CD4-positive, alpha-beta T cell treated with Interleukin-2 at 100 ng/mL for 4 hours (primary cell): ENCODE measurements around the gene INPP5A.

Source experiments
- DNase-seq: peaks from one replicate; pipeline ENCODE4 v3.0.0-alpha.2; 2020; ENCODE audit warnings: low spot score

The INPP5A gene

DNA sequence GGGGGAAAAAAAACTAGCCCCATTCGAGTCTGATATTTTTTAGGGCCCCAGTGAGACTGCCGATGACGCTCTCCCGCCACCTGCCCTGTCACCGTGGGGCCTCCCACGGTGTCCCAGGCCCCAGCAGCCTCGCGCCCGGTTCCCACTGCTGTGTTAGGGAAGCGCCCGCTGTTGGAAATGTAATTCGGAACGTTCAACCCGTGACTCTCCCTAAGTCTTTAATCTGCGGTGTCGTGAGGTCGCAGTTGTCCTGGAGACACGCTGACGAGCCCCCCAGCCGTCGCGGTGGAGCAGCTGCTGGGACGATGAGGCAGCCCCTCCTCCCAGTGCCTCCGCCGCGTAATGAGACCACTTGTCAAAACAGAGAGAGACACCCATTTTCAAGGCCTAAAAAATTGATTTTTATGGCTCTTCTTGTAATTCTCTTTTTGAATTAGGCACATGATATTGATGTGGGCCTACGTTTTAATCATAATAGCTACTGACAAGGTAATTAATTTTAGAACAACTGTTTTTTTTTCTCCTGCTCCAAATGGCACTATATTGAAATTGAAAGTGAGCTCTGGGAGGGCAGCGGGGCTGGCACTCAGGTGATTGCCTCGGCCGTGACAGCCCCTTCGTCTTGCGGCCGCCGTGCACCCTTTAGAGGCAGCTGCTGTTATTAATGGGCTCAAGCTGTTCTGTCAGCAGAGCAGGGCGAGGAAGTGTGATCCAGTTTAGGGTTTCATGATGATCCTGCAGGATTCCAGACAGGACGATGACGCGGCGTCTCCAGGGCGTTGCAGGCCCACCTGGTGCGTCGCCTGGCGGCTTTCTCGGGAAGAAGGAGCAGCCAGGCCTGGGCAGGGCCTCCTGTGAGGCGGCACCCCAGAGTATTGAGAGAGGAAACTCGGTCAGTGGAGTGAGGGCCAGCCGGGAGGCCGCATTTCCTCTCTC, 185.1 kb downstream of the INPP5A start:
- no peak for DNase-seq

DNA sequence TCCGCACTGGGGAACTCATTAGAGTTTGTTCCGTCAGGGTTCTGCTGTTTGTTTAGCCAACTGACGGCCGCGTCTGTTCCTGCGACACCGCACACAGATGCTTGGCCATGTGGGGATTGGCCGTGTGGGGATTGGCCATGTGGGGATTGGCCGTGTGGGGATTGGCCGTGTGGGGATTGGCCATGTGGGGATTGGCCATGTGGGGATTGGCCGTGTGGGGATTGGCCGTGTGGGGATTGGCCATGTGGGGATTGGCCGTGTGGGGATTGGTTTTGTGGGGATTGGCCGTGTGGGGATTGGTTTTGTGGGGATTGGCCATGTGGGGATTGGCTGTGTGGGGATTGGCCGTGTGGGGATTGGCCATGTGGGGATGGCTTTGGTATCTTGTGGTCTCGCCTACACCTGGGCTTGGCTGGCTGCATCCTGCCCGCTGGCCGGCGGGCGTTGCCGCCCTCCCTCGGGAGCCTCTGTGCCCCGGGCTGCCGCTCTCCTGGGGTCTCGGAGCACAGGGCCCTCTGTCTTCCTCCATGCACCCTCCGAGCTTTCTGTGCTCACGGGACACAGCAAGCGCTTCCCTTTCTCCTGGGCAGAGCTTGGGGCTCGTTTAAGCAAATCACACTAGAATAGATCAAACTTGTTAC, 185.9 kb downstream of the INPP5A start:
- DNase-seq = no peak

DNA sequence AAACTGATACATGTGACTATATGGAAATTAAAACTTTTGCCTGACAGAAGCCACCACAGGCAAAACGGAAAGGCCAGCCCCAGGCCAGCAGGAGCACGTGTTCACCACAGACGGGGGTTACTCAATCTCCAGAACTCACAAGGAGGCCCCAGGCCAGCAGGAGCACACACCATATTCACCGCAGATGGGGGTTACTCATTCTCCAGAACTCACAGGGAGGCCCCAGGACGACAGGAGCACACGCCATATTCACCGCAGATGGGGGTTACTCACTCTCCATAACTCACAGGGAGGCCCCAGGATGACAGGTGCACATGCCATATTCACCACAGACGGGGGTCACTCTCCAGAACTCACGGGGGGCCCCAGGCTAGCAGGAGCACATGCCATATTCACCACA, 186.9 kb downstream of the INPP5A start:
- no peak for DNase-seq

DNA sequence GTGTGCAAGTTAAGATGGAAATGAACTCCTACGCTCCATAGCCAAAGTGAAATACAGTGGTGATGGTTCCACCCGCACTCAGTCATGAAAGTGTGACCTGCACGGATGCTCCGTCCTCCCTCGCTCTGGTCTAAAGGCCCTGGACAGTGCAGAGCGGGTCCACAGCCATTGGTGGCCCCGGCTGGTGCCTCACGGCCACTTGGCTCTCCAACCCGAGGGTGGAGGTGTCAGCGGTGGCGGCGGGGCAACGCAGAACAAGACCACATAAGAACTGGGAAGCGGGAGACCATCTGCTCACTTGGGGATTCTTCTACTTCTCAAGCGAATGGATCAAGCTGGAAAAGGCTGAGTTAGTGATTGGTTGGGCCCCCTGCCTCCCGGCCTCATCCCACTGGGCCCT, 187.6 kb downstream of the INPP5A start:
- no peak for DNase-seq

DNA sequence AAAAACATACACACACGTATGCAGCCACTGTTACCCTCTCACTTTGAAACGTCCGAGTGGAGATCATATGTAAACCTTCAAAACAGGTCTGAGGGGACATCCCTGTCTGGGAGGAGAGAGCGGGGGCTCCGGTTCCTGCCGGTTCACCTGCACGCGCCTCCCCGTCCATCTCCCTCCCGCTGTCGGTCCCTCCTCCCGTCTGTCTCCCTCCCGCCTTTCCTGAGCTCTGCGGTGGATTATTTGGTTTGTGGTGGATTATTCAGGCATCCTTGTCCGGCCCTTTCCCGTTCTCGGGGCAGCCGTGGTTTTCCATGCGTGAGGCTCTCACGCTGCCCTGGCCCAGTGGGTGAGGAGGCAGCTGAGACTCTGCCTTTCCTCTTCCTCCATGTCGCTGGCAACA, 188.6 kb downstream of the INPP5A start:
- no peak for DNase-seq

DNA sequence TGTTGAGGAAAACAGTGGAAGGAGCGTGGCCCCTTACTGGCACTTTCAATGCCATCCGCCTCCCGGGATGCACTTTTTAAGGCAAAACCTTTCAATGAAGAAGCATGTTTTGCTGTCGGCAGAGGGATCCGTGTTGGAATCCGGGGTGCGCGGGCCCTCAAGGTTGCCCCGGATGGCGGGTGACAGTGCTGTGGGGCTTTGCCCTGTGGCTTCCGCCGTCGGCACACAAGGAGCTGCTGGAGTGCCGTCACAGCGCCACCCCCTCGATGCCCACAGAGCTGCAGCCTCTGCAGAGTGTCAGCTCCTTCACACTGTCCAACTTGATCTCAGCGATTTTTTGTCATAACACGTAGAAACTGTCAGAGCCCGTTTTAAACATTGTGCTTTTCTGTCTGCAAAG, 189.4 kb downstream of the INPP5A start:
- DNase-seq = no peak

DNA sequence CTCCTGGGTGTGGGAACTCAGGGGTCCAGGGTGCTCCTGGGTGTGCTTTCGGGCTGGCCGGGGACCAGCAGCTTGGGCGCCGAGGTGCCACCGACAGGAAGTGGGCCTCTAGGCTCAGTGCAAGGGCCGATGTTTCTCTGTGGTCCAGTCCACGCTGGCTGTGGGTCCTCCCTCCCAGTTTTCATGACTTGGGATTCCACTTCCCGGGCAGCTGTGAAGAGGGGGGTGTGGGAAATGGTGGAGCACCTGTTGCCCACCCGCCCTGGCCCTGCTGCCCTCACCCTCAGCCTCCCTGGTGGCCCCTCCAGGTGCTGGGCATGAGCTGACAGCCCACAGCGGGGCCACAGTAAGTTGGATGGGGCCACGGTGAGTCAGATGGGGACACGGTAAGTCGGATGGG, 189.8 kb downstream of the INPP5A start:
- DNase-seq = no peak

DNA sequence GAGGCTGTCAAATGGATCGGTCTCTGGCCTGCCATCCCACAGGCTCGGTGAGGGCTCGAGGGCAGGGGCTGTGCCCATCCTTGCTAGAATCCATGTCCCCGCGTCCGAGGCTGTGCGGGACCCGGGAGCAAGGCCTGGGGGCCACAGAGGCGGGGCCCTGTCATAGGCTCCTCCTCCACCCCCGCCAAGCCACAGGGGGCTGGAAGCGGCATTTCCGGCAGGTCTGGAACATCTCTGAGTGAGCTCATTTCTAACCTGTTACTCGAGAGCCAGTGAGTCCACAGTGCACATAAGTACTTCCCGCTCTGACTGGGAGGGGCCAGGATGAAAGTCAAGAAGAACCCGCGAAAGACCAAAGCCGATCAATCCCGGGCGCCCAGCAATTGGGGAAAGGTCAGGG, 190.7 kb downstream of the INPP5A start:
- no peak for DNase-seq

DNA sequence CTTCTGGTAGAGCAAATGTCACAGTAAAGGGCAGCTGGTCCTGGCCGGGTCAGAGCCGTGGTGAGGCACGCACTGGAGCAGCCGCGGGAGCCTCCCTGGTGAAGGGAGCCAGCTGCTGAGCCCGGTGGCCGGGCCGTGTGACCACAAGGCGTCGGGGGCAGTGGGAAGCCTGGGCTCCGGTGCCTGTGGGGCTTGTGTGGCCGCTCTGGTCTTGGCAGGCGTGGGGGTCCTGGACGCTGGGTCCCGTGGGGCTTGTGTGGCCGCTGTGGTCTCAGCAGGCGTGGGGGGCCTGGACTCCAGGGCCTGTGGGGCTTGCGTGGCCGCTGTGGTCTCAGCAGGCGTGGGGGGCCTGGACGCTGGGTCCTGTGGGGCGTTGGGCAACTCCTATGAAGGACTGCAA, 191.2 kb downstream of the INPP5A start:
- no peak for DNase-seq

DNA sequence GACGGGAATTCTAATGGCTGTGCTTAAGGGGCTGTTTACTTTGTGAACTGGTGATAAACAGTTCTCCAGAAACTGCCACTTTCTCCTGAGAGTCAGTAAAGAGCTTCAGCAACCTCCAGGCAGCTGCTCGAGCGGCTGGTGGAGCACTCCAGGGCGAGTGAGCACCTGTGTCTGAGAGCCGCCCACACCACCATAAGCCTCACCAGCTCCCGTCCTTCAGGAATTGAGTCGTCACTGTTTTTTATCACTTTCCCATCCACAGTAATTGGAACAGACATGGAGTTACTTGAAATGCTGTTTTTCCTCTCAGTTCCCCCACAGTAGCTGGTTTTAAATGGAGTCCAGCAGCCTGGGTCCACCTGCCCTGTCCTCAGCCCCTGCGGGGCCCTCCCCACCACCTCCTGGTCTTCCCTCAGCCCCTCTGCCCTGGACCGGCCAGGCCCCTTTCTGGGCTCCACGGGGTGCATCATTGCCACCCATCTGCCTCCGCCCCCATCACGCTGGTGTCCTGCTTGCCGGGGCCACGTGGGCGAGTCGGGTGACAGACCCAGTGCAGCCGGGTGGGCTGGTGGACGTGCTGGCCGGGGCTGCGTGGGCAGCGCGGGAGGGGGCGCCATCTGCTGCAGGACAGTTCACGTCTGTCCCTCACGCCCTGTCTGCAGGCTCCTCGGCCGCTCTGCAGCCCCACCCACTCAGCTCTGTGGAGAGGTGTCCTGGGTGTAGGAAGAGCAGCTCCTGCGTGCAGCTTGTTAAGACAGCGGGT, 192.4 kb downstream of the INPP5A start:
- DNase-seq = no peak

DNA sequence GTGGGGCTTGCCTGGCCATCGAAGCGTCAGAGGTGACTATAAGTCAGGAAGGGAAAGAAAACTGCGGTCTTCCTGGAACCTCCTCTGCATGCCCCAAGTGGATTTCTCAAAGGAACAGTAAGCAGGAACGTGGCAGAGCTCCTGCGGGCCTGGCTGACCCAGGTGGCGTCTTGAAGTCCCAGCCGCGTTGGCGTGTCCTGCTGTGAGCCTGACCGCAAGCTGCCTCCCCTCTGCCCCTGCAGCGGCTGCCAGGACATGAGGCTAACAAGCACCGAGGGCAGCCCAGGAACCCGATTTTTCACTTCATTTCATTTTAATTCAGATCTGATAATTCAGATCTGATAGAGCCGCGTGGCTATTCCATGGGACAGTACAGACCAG, 193.0 kb downstream of the INPP5A start:
- DNase-seq = no peak

DNA sequence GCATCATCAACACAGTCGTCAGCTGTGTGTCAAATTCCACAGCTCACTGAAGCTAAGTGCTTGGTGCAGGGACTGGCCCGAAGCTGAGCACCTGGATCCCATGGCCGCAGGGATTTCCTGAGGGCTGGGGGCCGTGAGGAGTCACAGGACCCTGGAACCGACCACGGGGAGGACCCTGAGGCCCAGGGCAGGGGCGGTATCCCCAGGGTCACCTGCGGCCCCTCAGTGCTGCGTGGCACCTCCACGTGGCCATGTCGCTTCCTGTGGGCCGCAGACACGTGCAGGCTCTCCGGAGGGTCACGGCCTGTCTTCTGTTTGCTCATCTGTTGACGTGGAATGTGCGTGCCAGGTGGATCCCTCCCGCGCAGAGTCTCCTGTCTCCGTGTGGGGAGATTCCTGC, 194.9 kb downstream of the INPP5A start:
- no peak for DNase-seq

DNA sequence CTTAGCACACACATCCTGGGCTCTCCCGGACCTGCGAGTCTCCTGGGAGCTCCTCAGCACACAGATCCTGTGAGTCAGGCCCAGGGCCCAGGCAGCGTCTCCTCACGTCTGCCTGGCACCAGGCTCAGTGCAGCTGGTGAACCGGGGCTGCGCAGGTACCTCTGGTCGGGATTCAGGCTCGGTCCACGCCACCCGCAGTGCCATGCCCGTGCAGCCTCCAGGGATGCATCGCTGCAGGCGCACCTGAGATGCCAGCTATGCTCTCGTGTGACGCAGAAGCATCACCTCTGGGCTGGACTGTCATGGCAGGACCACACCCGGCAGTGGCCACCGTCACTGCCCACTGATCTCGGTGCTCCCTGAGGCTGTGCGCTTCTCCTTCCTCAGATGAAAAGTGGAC, 196.3 kb downstream of the INPP5A start:
- no peak for DNase-seq

DNA sequence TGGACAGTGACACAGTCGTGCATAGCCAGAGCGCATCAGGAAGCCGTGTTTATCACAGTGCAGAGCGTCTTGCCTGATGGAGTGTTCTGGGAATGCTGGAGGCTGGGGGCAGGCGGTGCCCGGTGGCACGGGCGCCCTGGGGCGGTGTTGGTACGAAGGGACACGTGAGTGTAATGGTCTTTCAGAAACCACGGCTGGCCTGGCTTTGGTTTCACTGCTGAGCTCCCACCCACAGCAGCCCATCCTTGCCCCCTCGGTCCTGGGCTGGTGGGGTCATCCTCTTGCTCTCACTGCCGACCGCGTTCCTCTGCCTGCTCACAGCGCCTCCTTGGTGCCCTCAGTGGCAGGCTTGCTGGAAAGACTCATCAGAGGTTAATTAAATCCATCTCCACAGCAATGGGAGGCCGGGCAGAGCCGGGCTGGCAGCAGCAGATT, 197.8 kb downstream of the INPP5A start:
- DNase-seq = no peak

DNA sequence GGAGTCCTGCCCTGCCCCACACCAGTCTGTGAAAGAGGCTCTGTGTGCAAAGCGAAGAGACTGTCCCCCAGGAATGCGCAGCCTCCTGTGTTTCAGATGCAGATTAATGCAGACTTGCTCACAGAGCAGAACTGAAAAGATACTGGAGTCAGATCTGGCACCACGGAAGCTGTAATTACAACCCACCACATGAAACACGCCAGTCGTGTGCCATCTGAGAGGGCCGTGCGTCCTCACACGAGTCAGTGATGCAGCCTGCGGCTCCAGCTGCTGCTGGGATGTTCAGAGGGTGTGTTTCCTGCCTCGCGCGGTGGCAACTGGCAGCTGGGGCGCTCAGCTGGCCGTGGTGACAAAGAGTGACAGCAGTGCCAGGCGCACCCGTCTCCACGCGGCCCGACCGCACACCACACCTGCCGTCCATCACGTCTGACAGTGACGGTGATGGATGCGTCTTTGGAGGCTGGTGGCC, 198.4 kb downstream of the INPP5A start:
- no peak for DNase-seq

DNA sequence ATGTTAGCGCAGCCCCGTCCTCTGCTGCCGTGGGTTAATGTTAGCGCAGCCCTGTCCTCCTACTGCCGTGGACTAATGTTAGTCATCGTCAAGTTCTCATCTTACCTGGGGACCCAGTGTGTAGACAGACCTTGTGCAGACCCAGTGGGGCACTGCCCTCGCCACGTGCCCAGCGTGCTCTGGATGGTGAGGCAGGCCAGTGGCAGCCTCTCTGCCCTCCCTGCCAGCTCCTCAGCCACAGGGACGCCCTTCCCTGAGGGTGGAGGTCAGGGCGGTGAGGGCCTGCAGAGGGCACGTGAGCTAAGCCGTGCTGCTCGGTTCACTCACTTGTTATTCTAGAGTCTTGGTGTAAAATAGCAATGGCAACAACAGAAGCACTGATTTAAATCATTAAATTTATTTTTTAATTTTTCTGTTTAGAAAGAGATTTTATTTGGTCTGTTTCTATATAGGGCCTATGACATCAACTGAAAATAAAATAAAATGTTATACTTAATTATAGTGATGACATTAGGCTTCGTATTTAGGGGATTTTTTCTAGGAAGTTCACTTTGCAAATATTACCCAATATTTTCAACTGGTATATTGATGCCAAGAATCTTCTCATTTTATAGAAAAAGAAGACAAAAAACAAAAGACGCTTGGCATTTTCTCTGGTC, 199.9 kb downstream of the INPP5A start:
- DNase-seq = no peak

DNA sequence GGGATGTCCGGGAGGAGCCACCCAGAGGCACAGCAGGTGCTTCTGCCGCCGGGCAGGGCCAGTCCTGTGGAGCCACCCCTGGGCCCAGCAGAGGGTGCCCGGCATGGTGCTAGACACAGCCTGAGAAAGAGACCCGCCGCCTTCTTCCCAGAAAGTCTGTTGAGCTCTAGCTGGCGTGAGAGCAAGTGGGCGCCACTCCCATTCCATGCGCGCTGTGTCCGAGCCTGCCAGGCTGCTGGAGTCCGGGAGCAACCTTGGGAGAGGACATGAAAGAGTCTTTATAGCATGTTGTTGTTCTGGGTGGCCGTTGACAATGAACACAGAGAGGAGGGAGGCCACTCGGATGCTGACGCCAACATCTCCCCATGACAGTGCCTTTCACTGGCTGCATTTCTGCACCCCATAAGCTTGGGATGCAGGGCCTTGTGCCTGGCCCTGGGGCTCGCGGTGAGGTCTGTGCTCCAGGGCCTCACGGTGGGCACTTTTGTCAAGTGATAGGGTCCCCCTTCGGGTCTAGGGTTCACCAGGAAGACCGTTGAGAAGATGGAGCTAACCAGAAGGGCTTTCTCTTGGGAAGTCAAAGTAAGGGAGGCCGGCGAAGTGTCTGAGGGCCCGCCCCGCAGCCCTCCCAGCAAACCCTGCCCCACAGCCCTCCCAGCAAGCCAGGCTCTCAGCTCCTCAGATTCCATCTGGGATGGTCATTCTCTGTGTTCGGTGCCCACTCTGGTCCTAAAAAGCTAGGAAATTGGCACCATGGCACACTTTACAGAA, 201.1 kb downstream of the INPP5A start:
- DNase-seq = no peak

DNA sequence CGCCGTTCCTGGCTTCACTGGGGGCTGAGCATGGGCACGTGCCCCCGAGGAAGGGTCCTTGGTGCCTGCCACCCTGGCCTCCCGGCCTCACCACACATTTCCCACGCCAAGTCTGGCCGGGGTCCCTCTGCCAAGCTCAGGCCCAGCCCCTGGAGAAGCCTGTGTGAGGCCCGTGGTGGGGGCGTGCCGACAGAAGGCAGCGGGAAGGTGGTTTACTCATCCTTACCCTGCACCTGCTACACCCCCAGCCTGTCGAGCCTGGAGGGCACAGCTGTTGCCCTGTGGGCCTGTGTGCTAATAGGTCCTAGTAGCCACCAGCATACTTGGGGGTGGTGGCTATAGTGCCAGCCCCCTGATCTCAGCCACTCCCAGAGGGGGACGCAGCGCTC, 201.6 kb downstream of the INPP5A start:
- no peak for DNase-seq

DNA sequence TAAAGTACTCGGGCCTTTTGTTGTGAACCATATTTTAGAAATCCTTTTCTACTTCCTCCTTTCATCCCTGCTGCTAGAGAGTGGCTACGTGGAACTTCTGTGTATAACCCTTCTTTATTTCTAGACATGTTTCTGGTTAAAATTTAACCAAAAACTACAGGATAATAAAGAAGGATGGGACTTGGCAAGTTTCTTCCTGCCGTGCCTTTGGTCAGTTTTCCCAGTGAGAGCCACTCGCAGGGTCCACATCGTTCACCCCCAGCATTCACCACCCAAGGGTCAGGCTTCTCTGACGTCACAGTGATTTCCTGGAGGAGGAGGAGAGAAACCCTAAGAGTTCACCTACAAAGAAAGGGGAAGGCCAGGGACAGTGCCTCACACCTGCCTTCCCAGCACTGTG, 203.0 kb downstream of the INPP5A start:
- no peak for DNase-seq

DNA sequence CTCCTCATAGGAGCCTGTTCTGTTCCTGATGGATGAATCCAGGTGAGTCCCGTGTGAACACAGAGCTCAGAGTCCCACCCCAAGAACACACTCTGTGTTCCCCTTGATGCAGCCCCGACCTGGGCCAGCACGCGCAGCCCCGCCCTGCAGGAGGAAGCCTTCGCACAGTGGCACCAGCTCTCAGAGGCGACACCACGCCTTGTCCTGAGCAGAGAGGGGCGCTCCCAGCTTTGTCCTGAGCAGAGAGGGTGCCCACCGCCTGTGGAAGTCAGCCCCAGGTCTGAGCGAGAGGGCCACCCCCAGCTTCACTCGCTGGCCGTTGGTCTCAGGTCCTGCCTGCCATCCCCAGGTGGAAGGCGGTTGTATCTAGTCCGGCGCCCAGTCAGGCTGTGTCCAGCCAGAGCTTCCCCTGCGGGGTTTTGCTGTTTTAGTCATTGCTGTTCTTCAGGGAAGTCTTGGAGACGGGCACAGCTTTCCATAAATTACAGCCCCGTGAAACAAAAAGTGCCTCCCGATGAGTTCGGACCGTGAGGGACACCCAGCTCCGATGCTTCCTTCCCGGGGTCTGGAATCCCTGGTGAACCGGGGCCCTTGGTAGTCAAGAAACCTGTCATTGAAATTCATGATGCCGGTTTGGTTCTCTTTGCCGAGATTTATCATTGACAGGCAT, 204.7 kb downstream of the INPP5A start:
- DNase-seq = no peak

DNA sequence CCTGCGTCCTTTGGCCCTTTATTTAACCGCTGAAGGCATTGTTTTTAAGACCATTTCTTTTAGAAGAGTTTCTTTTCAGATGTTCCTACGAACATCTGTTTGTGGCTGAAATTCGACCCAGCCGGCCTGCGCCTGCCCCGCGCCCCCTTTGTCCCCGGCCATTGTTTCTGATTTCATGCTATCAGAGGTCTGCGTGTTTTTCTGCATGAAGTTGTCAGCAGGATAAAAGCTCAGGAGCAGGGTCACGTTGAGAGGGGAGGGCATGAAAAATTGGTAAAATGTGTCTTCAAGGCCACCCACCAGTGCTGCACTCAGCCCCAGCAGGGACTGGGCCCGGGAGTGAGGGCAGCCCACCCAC, 205.2 kb downstream of the INPP5A start:
- DNase-seq = no peak
